T-helper 17 cell (primary cell): ENCODE measurements around the gene VPS37D. TPM values are rescaled to one million over a fixed set of nuclear protein-coding genes. Genes with fewer than 3 reads are reported as not detected.
"Not testable (repeated sequence)": the region's sequence is repeated elsewhere in the genome, so short reads cannot be mapped to it uniquely, and the experiment has no call there.

ENCODE experiments used
- ATAC-seq: fragments of 150-1000 bp; cut with Tn5 transposase; 2 replicates; pipeline ENCODE4 v1.10.0; 2021; ENCODE audit warnings: mild to moderate bottlenecking, moderate library complexity
- DNase-seq, 3 donors: peaks; one replicate each; pipeline versions ENCODE4 v3.0.0 to v3.0.0-alpha.2; 2020 to 2021
- H3K9me3 ChIP-seq: one replicate; pipeline ENCODE4 v1.7.0; 2013; ENCODE audit warnings: low read length, mild to moderate bottlenecking; ENCODE audit not compliant: control insufficient read depth, poor library complexity, severe bottlenecking
- H3K27ac Mint-ChIP-seq: one replicate; pipeline ENCODE4 v1.8.0; 2022; ENCODE audit warnings: mild to moderate bottlenecking, moderate library complexity, mixed read lengths
- H3K27me3 Mint-ChIP-seq: one replicate; pipeline ENCODE4 v1.8.0; 2022; ENCODE audit warnings: mixed read lengths
- H3K36me3 Mint-ChIP-seq: one replicate; pipeline ENCODE4 v1.8.0; 2022; ENCODE audit warnings: low read depth, mixed read lengths
- H3K4me1 Mint-ChIP-seq: one replicate; pipeline ENCODE4 v1.8.0; 2022; ENCODE audit warnings: mild to moderate bottlenecking, mixed read lengths
- H3K4me3 Mint-ChIP-seq: one replicate; pipeline ENCODE4 v1.8.0; 2022; ENCODE audit warnings: mild to moderate bottlenecking, moderate library complexity, mixed read lengths
- total RNA-seq, 4 donors: library from RNA in 2 of 4; stranded (reverse) in 2 of 4; gene quantifications; one replicate each; pipeline ENCODE4 v1.2.3 and lab custom pipeline; 2022 to 2026

VPS37D gene
- total RNA-seq, 2 donors from 2014 or later = 0.76 TPM; not detected in 1

DNA sequence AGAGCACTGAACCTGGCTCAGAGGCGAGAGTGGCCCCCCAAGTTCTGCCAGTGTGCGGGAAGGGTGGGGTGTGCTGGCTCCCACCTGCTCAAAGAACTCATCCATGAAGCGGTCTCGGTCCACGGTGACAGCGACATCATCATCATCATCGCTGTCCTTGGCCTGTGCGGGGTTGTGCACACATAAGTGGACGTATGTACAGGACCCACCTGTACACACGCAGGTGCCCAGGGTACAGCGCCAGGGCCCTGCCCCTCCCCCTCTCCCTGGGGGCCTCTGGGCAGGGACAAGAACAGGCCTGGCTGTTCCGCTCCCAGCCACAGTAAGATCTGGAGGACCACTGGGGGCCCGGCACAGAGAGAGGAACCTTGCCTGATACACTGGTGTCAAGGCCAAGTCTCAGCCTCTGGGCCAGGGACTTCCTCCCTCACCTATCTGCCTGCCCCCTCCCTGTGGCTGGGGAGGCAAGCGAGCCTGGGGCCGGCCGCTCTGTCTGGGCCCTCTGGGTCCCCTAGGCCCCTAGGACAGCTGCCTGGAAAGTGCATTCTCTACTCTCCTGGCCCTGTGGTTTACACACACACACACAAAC is 41.4 kb downstream of the VPS37D start:
- no peak for ATAC-seq
- peak overlapping the region; percentile 54 for H3K27ac Mint-ChIP-seq

DNA sequence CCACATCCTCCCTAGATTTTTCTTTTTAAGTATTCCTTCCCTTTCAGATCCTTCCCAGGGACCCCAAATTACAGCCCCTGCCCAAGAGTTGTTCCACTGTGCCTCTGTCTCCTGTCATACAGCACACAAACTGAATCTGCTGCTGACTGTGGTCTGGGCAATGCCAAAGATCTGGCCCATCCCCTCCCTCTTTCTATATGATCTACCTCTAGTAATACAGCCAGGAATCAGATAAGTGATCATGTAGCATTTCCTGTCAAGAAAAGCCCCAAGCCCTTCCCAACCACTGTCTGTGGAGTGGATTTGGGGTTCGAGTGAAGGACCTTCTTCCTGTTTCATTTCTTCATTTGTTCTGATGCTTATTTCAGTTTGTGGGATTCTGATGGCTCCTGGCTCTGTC is 45.1 kb downstream of the VPS37D start:
- no peak for DNase-seq
- no peak overlapping the region for H3K4me3 Mint-ChIP-seq
- H3K36me3 Mint-ChIP-seq = no peaks in the 10 kb centered on the region
- peak overlapping the region; percentile 86 for H3K27ac Mint-ChIP-seq
- peaks cover 22% of the 10 kb centered on the region for H3K4me1 Mint-ChIP-seq
- H3K9me3 ChIP-seq = no peaks in the 10 kb centered on the region
- no peaks in the 10 kb centered on the region for H3K27me3 Mint-ChIP-seq
- no peak for ATAC-seq

More for the DNA sequence above, 41.4 kb downstream of the VPS37D start:
- H3K4me1 Mint-ChIP-seq = peaks cover 22% of the 10 kb centered on the region
- H3K4me3 Mint-ChIP-seq = no peak overlapping the region
- no peaks in the 10 kb centered on the region for H3K36me3 Mint-ChIP-seq
- no peak for DNase-seq
- no peaks in the 10 kb centered on the region for H3K9me3 ChIP-seq
- no peaks in the 10 kb centered on the region for H3K27me3 Mint-ChIP-seq

DNA sequence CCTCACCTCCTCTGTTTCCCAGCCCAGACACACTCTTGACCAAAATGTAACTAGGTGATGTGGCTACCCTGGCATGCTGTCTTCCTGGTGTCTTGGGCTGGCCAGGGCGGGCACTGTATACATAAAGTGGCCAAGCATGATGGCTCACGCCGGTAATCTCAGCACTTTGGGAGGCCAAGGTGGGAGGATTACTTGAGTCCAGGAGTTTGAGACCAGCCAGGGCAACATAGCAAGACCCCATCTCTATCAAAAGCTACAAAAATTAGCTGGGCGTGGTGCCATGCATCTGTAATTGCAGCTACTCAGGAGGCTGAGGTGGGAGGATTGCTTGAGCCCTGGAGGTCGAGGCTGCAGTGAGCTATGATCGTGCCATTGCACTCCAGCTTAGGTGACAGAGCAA is 45.7 kb downstream of the VPS37D start:
- H3K36me3 Mint-ChIP-seq, H3K9me3 ChIP-seq, H3K4me3 Mint-ChIP-seq, DNase-seq, ATAC-seq, H3K27me3 Mint-ChIP-seq: not testable (repeated sequence)
- Mint-ChIP-seq H3K4me1 (peaks cover 27% of the 10 kb centered on the region), H3K27ac (peak overlapping the region; percentile 86)

DNA sequence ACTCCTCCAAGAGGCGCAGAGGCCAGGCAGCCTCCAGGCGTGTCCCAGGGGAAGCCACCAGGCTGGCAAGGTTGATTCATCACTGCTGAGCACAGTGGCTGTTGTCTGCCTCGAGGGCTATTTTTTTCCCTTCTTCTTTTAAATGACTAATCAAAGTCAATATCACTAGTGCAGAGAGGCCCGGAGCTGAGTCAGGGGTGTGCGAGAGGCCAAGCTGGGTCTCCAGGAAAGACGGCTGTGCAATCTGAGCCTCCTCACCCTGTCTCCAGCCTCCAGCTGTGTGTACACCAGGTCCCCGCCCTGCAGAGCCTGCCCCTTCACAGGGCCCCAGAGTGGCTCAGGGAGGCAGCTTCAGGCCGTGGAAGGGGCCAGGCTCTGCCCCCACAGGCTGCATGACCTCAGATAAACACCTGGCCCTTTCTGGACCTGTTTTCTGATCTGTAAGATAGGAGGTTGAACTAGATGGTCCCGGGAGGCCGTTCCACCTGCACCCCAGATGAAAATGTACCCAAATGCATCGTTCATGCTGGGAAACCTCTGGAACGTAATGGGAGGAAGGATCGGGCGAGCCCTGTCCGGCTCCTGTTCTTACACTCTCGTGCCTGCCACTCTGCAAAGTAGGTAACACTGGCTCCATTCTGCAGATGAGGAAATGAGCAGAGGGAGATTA is 48.2 kb downstream of the VPS37D start:
- Mint-ChIP-seq H3K27me3 (no peaks in the 10 kb centered on the region), H3K36me3 (no peaks in the 10 kb centered on the region), H3K4me3 (no peak overlapping the region), H3K4me1 (peaks cover 29% of the 10 kb centered on the region), H3K27ac (no peak overlapping the region)
- H3K9me3 ChIP-seq = no peaks in the 10 kb centered on the region
- DNase-seq (no peak), ATAC-seq (no peak)

DNA sequence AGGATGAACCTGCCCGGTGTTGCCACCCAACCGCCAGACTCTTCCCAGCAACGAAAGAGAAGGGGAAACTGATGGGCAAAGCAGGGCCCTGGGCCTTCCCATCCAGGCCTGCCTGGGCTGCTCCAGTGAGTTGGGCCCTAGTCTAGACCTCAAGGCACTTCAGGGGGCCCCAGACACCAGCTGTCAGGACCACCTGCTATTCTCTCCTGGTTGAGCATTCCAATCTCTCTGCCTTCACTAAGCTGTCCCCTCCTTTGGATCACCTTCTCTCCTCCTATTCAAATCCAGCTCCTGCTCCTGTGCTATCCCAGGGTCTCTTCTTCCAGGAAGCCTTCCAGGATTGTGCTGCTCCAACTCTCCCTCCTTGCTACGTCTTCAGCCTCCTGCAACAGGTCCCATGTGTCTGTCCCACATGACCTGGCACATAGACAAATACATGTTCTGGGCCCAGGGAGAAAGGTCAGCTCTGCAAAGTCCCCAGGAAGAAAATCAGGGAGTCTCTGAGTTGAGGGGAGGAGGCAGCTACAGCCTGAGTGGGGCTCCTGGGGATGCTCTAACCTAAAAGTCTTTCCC is 48.8 kb downstream of the VPS37D start:
- H3K36me3 Mint-ChIP-seq = no peaks in the 10 kb centered on the region

DNA sequence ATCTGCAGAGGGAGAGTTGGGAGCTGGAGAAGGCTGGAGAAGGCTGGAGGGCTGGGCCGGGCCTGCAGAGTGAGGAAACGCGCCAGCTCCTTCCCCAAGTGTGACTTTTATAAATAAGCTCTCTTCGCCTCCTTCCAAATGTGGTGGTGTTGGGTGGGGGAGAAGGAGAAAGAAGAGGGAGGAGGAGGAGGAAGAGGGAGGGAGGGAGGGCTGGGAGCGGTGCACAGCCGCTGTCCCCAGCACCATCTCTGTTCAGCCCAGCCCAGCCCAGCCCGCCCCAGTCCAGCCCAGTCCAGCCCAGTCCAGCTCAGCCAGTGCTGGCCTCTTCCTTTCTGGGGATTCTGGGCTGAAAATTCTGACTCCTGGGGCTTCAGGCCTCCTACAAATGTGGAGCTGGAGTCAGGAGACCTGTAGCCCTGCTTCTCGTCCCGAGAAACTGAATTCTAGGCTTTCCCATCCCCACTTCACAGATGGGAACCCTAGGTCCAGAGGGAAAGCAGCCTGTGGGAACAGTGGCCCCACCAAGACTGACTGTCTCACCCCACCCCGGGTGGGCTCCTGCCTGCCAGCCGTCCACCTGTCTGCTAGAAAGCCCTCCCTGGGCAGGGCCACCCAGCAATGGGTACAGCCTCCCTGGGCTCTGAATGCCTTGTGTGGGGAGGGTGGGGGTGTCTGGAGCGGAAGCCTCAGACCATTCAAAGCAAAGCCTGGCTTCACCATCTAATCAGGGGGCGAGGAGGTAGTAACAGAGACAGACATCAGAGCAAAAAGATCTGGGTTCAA is 49.6 kb downstream of the VPS37D start:
- no peaks in the 10 kb centered on the region for H3K27me3 Mint-ChIP-seq
- H3K27ac Mint-ChIP-seq = peak overlapping the region; percentile 67
- no peaks in the 10 kb centered on the region for H3K36me3 Mint-ChIP-seq
- no peaks in the 10 kb centered on the region for H3K9me3 ChIP-seq
- H3K4me1 Mint-ChIP-seq = peaks cover 28% of the 10 kb centered on the region
- no peak for DNase-seq
- peak overlapping the region; percentile 96 for H3K4me3 Mint-ChIP-seq
- no peak for ATAC-seq

More for the DNA sequence above, 48.8 kb downstream of the VPS37D start:
- Mint-ChIP-seq H3K27ac (no peak overlapping the region), H3K4me3 (peak overlapping the region; percentile 33), H3K4me1 (peaks cover 28% of the 10 kb centered on the region), H3K27me3 (no peaks in the 10 kb centered on the region)
- no peaks in the 10 kb centered on the region for H3K9me3 ChIP-seq
- ATAC-seq (no peak), DNase-seq (no peak)

DNA sequence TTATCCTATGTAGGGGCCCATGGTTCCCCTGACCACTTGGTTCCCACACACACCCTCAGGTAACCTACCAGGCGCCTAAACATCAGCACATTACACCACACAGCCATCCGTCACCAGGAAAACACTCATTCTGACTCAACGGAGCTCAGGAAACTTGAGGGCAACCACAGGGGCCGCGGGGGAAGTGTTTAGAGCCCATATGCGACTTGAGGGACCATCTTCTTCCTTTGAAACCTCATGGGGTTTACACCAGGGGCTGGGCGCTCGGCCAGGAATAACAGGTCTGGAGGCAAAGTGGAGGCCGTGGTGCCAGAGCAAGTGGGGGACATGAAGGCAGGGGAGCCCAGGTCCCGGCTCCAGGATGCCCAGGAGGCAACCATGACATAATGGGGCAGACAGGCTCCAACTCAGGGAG is 50.4 kb downstream of the VPS37D start:
- H3K27ac Mint-ChIP-seq = peak overlapping the region; percentile 67
- H3K36me3 Mint-ChIP-seq = no peaks in the 10 kb centered on the region
- peak overlapping the region; percentile 96 for H3K4me3 Mint-ChIP-seq
- ATAC-seq = peak; percentile 85
- no peaks in the 10 kb centered on the region for H3K27me3 Mint-ChIP-seq
- peak; percentile 41 to 69 (median 55) for DNase-seq
- H3K9me3 ChIP-seq = no peaks in the 10 kb centered on the region
- peaks cover 22% of the 10 kb centered on the region for H3K4me1 Mint-ChIP-seq

DNA sequence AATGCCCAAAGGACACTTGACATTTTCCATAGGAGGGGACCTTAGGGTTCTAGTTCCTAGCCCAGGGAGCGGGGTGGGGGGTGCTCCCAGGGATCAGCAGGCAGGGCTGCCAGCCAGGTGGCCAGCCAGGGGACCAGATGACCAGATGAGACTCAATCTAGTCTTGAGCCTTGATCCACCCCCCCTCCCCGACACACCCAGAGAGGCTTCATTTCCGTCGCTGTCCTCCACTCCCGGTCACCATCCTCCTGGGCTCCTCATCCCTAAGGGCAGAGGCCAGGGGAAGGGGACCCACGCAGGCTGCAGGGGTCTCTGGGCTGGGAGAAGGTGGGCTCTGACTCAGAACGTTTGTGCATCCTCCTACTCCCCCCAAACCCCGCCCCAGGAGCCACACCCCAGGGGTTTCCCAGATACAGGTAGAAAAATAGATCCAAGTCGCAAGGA is 50.8 kb downstream of the VPS37D start:
- Mint-ChIP-seq H3K27me3 (no peaks in the 10 kb centered on the region), H3K4me3 (peak overlapping the region; percentile 96), H3K4me1 (peaks cover 18% of the 10 kb centered on the region), H3K27ac (peak overlapping the region; percentile 67), H3K36me3 (no peaks in the 10 kb centered on the region)
- DNase-seq = peak in 1 of 3 donors; percentile 28
- ATAC-seq = no peak
- H3K9me3 ChIP-seq = no peaks in the 10 kb centered on the region

DNA sequence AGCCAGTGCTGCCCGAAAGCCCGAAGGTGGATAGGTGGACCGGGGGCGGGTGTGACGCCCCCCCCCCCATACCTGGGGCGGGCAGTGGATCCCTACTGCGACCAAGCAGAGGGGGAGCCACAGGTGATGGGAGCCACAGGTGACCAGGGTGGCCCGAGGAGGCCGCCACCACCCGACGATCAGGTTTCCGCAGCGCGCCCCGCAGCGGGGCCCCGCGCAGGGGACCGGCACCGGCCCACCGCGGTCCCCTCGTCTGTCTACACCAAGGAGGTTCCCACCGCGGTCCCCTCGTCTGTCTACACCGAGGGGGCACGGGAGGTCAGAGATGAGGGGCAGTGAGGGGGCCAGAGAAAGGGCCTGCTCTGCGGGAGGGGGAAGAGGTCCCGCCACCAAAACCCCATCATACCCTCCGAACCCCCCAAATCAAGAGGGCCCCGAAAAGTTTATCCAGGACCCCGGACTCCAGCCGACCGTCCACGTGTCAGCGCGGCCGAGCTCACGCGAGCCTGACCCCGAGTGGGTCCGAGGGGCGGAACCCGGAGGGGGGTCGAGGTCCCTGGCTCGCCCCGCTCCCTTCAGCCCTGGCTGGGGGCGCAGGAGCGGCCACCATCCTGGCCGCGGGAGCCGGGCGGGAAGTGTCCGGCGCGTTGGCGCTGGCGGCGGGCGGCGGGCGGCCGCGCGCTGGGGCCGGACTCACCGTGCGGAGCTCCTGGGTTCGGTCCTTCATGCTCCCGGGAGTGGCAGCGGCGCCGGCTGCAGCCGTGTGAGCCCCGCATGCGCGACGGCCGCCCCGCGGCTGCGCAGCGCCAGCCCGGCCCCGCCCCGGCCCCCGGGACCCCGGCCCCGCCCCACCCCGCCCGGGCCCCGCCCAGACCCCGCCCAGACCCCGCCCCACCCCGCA is 51.5 kb downstream of the VPS37D start, which contains the start of gene STX1A:
TSS of gene STX1A (minus strand) at position 765 of the 901 bp plus-strand sequence. CDS start at position 727, 38 bp downstream.
- no peaks in the 10 kb centered on the region for H3K27me3 Mint-ChIP-seq
- peak within 1 kb of the TSS; percentile 89 for H3K27ac Mint-ChIP-seq
- H3K4me3 Mint-ChIP-seq = peak within 1 kb of the TSS; percentile 96
- peaks cover 18% of the 10 kb centered on the region for H3K4me1 Mint-ChIP-seq
- peak; percentile 62 to 77 (median 73) for DNase-seq
- H3K36me3 Mint-ChIP-seq = no peaks in the 10 kb centered on the region
- peak; percentile 74 for ATAC-seq
- H3K9me3 ChIP-seq = no peaks in the 10 kb centered on the region

DNA sequence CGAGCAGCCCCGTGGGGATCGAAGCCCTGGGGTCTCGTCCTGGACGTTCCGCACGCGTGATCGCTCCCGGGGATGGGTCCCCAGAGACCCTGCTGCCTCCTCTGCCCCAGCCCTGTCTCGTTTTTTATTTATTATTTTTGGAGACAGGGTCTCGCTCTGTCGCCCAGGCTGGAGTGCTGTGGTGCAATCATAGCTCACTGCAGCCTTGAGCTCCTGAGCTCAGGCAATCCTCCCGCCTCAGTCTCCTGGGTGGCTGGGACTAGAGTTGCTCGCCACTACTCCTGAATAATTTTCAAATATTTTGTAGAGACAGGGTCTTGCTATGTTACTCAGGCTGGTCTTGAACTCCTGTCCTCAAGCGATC is 52.2 kb downstream of the VPS37D start:
- Mint-ChIP-seq H3K4me1 (peaks cover 19% of the 10 kb centered on the region), H3K27ac (peak overlapping the region; percentile 89), H3K4me3 (peak overlapping the region; percentile 85), H3K27me3 (no peaks in the 10 kb centered on the region), H3K36me3 (no peaks in the 10 kb centered on the region)
- DNase-seq (no peak), ATAC-seq (no peak)
- no peaks in the 10 kb centered on the region for H3K9me3 ChIP-seq

DNA sequence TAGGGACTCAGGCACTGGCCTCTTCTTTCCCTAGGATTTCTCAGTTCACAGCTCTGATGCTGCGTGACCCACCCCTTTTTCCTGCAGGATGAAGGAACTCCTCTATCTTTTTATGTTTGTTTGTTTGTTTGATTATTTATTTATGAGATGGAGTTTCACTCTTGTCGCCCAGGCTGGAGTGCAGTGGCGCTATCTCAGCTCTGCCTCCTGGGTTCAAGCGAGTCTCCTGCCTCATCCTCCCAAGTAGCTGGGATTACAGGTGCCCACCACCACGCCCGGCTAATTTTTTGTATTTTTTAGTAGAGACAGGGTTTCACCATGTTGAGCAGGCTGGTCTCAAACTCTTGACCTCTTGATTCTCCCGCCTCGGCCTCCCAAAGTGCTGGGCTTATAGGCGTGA is 52.8 kb downstream of the VPS37D start:
- Mint-ChIP-seq H3K4me1 (peaks cover 20% of the 10 kb centered on the region), H3K4me3 (peak overlapping the region; percentile 85), H3K27ac (peak overlapping the region; percentile 89)
- H3K36me3 Mint-ChIP-seq, H3K27me3 Mint-ChIP-seq, DNase-seq, H3K9me3 ChIP-seq, ATAC-seq: not testable (repeated sequence)

DNA sequence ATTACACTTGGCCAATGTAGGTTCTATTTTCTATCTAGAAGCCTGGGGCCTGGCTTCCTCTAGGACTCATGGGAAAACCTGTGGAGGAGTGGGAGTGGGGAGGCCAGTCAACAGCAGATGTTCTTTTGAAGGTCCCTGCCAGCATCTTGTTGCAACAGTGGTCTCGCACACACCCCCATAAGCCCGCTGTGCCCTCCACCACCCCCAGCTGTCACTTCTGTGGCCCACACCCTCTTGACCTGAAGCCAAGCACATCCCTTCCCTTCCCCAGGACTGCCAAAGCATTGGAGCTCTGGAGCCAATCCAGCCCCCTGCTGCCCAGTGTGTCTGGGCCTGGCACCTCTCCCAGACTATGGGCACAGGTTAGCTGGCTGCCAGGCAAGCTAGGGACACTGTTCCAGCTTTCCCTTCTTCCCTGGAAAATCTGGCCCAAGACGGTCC is 53.8 kb downstream of the VPS37D start:
- no peaks in the 10 kb centered on the region for H3K9me3 ChIP-seq
- ATAC-seq (no peak), DNase-seq (no peak)
- no peaks in the 10 kb centered on the region for H3K27me3 Mint-ChIP-seq
- H3K4me3 Mint-ChIP-seq = peak overlapping the region; percentile 78
- no peak overlapping the region for H3K27ac Mint-ChIP-seq
- no peaks in the 10 kb centered on the region for H3K36me3 Mint-ChIP-seq
- H3K4me1 Mint-ChIP-seq = peaks cover 20% of the 10 kb centered on the region
